Left renal cortex interstitium (tissue), 4 donors: ENCODE measurements around the gene OGFR. TPM values are rescaled to one million over a fixed set of nuclear protein-coding genes. Genes with fewer than 3 reads are reported as not detected.

Experiments used
- DNase-seq, 4 donors: peaks; one replicate each; pipeline ENCODE4 v3.0.0-alpha.2; 2013; ENCODE audit warnings: low read depth in 4 of 4, low spot score in 2 of 4, missing footprints in 1 of 4
- polyA plus RNA-seq, 4 donors: library from polyadenylated mRNA; unstranded; fragments of 120-200 nt; gene quantifications; one replicate each; pipeline ENCODE4 v1.2.1, GENCODE V29; 2013; ENCODE audit not compliant: insufficient read length in 4 of 4

Gene OGFR
- polyA plus RNA-seq, 4 donors: 26.5 to 36.5 (median 34.6) TPM

GRCh38 chr20:62769346-62770071, 35.1 kb upstream of the OGFR start:
- DNase-seq: no peak

GRCh38 chr20:62770111-62770910, 34.3 kb upstream of the OGFR start:
- no peak for DNase-seq

- DNase-seq: no peak
Measured at GRCh38 chr20:62770916-62771315, 33.7 kb upstream of the OGFR start.

- no peak for DNase-seq
Measured at GRCh38 chr20:62771396-62772102, 33.1 kb upstream of the OGFR start.

- DNase-seq: no peak
Measured at GRCh38 chr20:62772103-62772611, 32.5 kb upstream of the OGFR start.

GRCh38 chr20:62772619-62772989, 32.0 kb upstream of the OGFR start:
- no peak for DNase-seq

- no peak for DNase-seq
Measured at GRCh38 chr20:62772990-62773844, 31.4 kb upstream of the OGFR start.

- DNase-seq: no peak
Measured at GRCh38 chr20:62773845-62774714, 30.6 kb upstream of the OGFR start.

GRCh38 chr20:62774762-62775161, 29.9 kb upstream of the OGFR start:
- DNase-seq: no peak

GRCh38 chr20:62775206-62775605, 29.4 kb upstream of the OGFR start:
- DNase-seq: no peak

- DNase-seq: no peak
Measured at GRCh38 chr20:62776035-62776691, 28.5 kb upstream of the OGFR start.

- DNase-seq: no peak
Measured at GRCh38 chr20:62776692-62777527, 27.7 kb upstream of the OGFR start.

- DNase-seq: no peak
Measured at GRCh38 chr20:62777528-62777830, 27.2 kb upstream of the OGFR start.

GRCh38 chr20:62778058-62778457, 26.6 kb upstream of the OGFR start:
- no peak for DNase-seq

GRCh38 chr20:62778601-62779416, 25.8 kb upstream of the OGFR start:
- DNase-seq: no peak

GRCh38 chr20:62779417-62779685, 25.3 kb upstream of the OGFR start:
- DNase-seq: no peak

GRCh38 chr20:62780204-62780603, 24.4 kb upstream of the OGFR start:
- no peak for DNase-seq

- DNase-seq: no peak
Measured at GRCh38 chr20:62780696-62781095, 23.9 kb upstream of the OGFR start.
